Mucosa of rectum (tissue), 2 donors: ENCODE data around the gene GPR176.

Experiments
- H3K27ac ChIP-seq, 2 donors: one replicate each; pipeline ENCODE4 v1.7.0; 2013; ENCODE audit warnings: inconsistent platforms in 2 of 2, low read depth in 2 of 2, low read length in 2 of 2
- H3K27me3 ChIP-seq, 2 donors: one replicate each; pipeline ENCODE4 v1.7.0; 2013; ENCODE audit warnings: low read length in 2 of 2; ENCODE audit not compliant: control insufficient read depth in 2 of 2, insufficient read depth in 2 of 2
- H3K36me3 ChIP-seq, 2 donors: one replicate each; pipeline ENCODE4 v1.7.0; 2013; ENCODE audit warnings: low read length in 2 of 2; ENCODE audit not compliant: control insufficient read depth in 2 of 2, insufficient read depth in 2 of 2
- H3K4me1 ChIP-seq, 2 donors: one replicate each; pipeline ENCODE4 v1.7.0; 2013; ENCODE audit warnings: low read length in 2 of 2, mild to moderate bottlenecking in 1 of 2; ENCODE audit not compliant: control insufficient read depth in 2 of 2, insufficient read depth in 2 of 2
- H3K4me3 ChIP-seq, 2 donors: one replicate each; pipeline ENCODE4 v1.7.0; 2013; ENCODE audit warnings: low read length in 2 of 2
- H3K9ac ChIP-seq, 2 donors: one replicate each; pipeline ENCODE4 v1.7.0; 2013; ENCODE audit warnings: low read length in 2 of 2, low read depth in 1 of 2, mild to moderate bottlenecking in 1 of 2
- H3K9me3 ChIP-seq, 2 donors: one replicate each; pipeline ENCODE4 v1.7.0; 2013; ENCODE audit warnings: low read length in 2 of 2; ENCODE audit not compliant: control insufficient read depth in 2 of 2
- donor health status: healthy.
- donor health status: Normal muscosa, but diverticular disease.

Gene GPR176

DNA sequence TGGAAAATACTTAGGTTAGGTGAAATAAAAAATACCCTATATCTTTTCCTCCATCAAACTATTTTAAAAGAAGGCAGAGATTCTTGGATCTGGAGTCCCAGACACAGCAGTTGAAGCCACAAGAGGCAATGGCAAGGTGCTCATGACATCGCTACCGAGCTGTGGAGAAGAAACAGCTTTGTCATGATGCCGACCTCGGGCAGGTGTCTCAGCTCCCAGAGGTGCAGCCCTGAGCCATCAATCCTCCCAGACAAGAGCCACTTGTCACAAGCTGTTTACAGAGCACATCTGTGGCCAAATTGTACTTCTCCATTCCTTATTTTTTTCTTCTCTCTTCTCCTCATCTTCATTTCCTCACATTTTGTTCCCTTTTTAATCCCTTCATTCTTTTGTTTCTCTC, 50.8 kb downstream of the GPR176 start:
- Histone ChIP-seq H3K9me3 (no peaks in the 10 kb centered on the region), H3K27ac (no peak overlapping the region), H3K4me3 (no peak overlapping the region), H3K9ac (no peak overlapping the region), H3K27me3 (no peaks in the 10 kb centered on the region), H3K36me3 (no peaks in the 10 kb centered on the region), H3K4me1 (no peaks in the 10 kb centered on the region)

DNA sequence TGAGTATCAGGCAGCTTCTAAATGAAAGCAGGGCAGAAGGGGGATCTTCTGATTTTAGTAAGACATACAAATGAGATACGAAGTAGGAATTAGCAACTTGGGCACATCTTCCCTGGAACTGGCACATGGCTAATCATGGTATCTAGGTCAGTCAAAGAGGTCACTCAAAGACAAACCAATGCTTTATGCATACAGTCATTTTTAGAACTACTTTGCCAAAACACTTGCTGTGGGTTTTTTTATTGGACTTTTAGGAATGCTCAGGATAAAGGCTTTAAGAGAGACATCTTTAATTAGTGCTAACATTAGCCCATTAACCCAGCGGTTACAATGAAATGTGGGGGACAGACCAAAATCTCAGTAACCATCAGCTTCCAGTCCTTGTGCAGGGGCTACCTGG, 51.7 kb downstream of the GPR176 start:
- Histone ChIP-seq H3K36me3 (no peaks in the 10 kb centered on the region), H3K4me1 (no peaks in the 10 kb centered on the region), H3K27me3 (no peaks in the 10 kb centered on the region), H3K4me3 (no peak overlapping the region), H3K9ac (no peak overlapping the region), H3K27ac (no peak overlapping the region), H3K9me3 (no peaks in the 10 kb centered on the region)

DNA sequence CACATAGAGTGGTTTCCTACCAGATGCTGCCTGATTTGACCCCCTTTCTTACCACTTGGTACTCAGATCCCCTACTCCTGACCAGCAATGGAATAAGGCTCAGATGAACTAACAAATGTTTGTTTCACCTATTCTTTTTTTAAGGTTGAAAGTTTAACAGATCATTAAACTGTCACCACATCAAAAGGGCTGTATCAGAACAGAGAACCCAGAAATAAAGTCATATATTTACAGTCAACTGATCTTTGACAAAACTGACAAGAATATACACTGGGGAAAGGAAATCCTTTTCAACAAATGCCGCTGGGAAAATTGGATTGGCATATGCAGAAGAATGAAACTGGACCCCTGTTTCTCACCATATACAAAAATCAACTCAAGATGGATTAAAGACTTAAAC, 56.0 kb downstream of the GPR176 start:
- H3K4me3 ChIP-seq, result no peak overlapping the region
- H3K27ac ChIP-seq, result no peak overlapping the region
- H3K27me3 ChIP-seq, result no peaks in the 10 kb centered on the region
- no peaks in the 10 kb centered on the region for H3K9me3 ChIP-seq
- H3K36me3 ChIP-seq, result no peaks in the 10 kb centered on the region
- H3K9ac ChIP-seq, result no peak overlapping the region
- no peaks in the 10 kb centered on the region for H3K4me1 ChIP-seq

DNA sequence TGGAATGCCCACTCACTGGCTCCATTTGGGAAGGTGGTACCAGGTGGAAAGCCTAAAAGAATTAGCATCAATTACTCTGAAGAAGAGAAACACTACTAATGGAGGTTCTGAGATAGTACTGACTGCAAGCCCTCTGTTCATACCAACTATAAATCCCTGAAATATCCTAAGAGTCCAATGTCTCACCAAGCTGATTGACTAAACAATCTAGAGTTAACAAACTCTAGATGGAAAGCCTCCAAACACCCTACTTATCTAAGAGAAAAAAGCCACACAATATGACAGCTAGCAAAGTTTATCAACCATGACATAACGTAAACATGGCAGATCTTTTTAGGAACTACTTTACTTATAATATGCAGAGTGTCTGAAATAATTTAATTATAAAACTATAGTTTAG, 59.2 kb downstream of the GPR176 start:
- Histone ChIP-seq H3K9me3 (no peaks in the 10 kb centered on the region), H3K27ac (no peak overlapping the region), H3K4me1 (no peaks in the 10 kb centered on the region), H3K36me3 (no peaks in the 10 kb centered on the region), H3K4me3 (no peak overlapping the region), H3K9ac (no peak overlapping the region), H3K27me3 (no peaks in the 10 kb centered on the region)

DNA sequence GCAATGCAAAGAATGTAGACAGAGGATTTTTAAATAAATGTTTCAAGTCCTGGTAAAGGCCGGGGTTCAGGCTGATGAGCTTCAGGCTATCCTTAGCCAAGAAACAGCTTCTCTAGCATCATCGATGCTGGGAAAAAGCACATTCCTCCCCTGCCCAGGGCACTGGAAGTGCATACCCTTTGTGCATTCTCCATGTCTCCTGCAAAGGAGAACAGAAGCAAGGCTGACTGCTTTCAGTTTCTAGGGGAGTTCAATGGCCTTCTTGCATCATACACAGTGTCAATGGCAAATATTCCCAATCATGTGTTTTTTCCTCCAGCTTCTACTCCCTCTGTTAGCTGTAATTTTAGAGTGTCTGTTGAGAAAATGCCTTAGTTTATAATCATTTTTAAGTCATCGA, 59.9 kb downstream of the GPR176 start:
- no peaks in the 10 kb centered on the region for H3K4me1 ChIP-seq
- H3K27ac ChIP-seq, result no peak overlapping the region
- H3K36me3 ChIP-seq, result no peaks in the 10 kb centered on the region
- H3K9ac ChIP-seq, result no peak overlapping the region
- H3K4me3 ChIP-seq, result no peak overlapping the region
- H3K27me3 ChIP-seq, result no peaks in the 10 kb centered on the region
- H3K9me3 ChIP-seq, result no peaks in the 10 kb centered on the region

DNA sequence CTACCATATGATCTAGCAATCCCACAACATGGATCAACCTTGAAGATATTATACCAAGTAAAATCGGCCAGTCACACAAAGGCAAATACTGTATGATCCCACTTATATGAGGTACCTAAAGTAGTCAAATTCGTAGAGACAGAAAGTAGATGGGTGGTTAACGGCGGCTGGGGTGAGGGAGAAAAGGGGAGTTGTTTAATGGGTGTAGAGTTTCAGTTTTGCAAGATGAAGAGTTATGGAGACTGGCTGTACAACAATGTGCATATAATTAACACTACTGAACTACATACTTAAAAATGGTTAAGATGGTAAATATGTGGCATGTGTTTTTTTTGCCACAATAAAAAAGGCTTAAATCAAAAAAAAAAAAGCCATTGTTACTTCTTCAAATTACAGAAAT, 60.4 kb downstream of the GPR176 start:
- H3K4me3 ChIP-seq, result no peak overlapping the region
- no peak overlapping the region for H3K9ac ChIP-seq
- H3K9me3 ChIP-seq, result no peaks in the 10 kb centered on the region
- H3K4me1 ChIP-seq, result no peaks in the 10 kb centered on the region
- H3K27me3 ChIP-seq, result no peaks in the 10 kb centered on the region
- no peak overlapping the region for H3K27ac ChIP-seq
- no peaks in the 10 kb centered on the region for H3K36me3 ChIP-seq

DNA sequence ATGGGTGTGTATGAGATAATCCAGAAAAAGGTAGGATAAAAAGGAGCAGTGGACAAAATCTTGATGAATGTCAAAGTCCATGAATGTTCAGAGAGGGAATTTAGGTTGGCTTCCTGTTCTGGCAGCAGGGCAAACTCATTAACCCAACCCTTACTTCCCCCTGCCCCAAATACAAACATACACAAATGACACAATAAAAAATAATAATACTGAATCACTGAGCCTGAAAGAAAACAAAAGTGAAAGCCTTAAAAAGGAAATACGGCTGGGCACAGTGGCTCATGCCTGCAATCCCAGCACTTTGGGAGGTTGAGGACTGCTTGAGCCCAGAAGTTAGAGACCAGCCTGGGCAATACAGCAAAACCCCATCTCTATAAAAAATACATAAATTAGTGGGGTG, 62.9 kb downstream of the GPR176 start:
- Histone ChIP-seq H3K4me1 (no peaks in the 10 kb centered on the region), H3K9ac (no peak overlapping the region), H3K27ac (no peak overlapping the region), H3K27me3 (no peaks in the 10 kb centered on the region), H3K9me3 (no peaks in the 10 kb centered on the region), H3K4me3 (peak overlapping the region in 1 of 2 donors; percentile 4), H3K36me3 (no peaks in the 10 kb centered on the region)

DNA sequence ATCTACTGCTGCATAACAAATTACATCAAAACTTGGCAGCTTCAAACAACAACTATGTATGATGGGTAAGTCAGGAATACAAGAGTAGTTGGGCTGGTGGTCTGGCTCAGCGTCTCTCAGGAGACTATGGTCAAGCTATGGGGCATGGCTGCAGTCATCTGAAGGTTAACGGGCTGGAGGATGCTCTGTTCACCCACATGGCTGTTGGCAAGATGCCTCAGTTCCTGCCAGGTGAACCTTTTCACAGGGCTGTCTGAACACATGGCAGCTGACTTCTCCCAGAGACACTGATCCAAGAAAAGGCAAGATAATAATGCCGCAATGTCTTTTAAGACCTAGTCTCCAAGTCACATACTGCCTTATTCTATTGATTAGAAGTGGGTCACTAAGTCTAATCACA, 63.7 kb downstream of the GPR176 start:
- Histone ChIP-seq H3K27ac (no peak overlapping the region), H3K9ac (no peak overlapping the region), H3K4me3 (no peak overlapping the region), H3K36me3 (no peaks in the 10 kb centered on the region), H3K9me3 (no peaks in the 10 kb centered on the region), H3K4me1 (no peaks in the 10 kb centered on the region), H3K27me3 (no peaks in the 10 kb centered on the region)

DNA sequence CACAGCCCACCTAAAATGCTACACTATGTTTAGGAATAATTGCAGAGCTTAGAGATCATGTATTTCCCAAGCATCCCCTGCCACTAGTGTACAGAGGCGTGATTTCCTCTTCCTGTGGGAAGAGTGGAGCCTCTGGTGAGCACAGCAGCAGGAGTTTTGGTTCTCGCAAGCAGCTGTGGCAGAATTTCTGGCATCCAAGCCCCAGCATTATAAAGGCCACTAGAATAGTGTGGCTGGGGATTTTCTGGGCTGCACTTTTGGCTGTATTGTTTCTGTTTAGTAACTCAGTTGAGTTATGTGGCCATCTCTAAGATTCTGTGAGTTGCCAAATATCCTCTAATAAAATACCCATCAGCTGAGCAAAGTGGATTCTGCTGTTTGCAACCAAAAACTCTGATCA, 64.7 kb downstream of the GPR176 start:
- H3K36me3 ChIP-seq, result no peaks in the 10 kb centered on the region
- H3K27me3 ChIP-seq, result no peaks in the 10 kb centered on the region
- H3K9me3 ChIP-seq, result no peaks in the 10 kb centered on the region
- no peaks in the 10 kb centered on the region for H3K4me1 ChIP-seq
- no peak overlapping the region for H3K9ac ChIP-seq
- H3K27ac ChIP-seq, result no peak overlapping the region
- no peak overlapping the region for H3K4me3 ChIP-seq

DNA sequence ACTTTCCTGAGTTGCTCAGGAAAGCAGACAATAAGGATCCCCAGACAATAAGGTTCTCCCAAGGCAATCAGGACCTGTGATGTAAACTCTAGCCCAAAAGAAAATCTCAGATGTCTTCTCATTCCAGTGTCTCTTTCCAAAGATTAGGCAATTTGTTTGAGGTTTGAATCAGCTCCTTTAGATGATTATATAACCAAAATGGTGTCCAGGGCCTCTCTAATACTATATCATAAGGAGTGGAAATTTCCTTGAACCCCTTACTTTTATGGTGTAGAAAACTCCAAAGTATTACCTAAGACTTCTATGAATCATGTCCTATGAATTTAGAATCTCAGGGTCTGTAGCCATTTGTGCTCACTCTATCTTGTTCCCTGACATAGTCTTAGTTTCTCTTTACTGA, 65.9 kb downstream of the GPR176 start:
- Histone ChIP-seq H3K4me3 (no peak overlapping the region), H3K4me1 (no peaks in the 10 kb centered on the region), H3K27me3 (no peaks in the 10 kb centered on the region), H3K36me3 (no peaks in the 10 kb centered on the region), H3K9me3 (no peaks in the 10 kb centered on the region), H3K27ac (no peak overlapping the region), H3K9ac (no peak overlapping the region)

DNA sequence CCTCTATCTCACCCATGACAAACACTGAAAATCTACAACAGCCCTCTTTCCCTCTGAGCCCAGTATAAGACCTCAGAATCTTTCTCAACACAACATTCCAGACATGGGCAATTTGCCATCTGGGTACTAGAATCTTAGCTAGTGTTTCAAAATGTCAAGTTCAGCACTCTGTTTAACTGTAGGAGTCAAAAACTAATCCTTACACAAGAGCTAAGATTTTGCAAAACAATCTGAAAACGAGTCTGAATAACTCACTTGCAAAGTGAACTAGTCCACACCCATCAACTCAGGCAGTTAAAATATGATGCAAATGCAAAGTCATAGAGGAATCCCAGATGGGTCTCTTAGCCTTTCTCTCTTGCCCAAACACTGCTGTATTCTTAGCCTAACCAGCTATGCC, 67.8 kb downstream of the GPR176 start:
- no peak overlapping the region for H3K4me3 ChIP-seq
- H3K36me3 ChIP-seq, result no peaks in the 10 kb centered on the region
- H3K4me1 ChIP-seq, result no peaks in the 10 kb centered on the region
- no peak overlapping the region for H3K9ac ChIP-seq
- no peak overlapping the region for H3K27ac ChIP-seq
- H3K27me3 ChIP-seq, result no peaks in the 10 kb centered on the region
- no peaks in the 10 kb centered on the region for H3K9me3 ChIP-seq
